HEK293 (cell line): ENCODE data around the gene SERPINA10.

Experiments
- CTCF ChIA-PET: fragments of 350-600 bp; formaldehyde crosslinking; extraction: SDS; loops from one replicate; lab custom pipeline; 2021; ENCODE audit warnings: antibody characterized with exemption; lab: Yijun Ruan, JAX
- POLR2A ChIA-PET: fragments of 300-600 bp; formaldehyde crosslinking; extraction: SDS; loops from one replicate; lab custom pipeline; 2020; ENCODE audit warnings: antibody characterized with exemption, inconsistent platforms; lab: Yijun Ruan, JAX
- H3K27ac ChIP-seq: fragments of 200-500 bp; sonication (Bioruptor generic); 2 replicates; pipeline ENCODE4 v1.5.1; 2014; ENCODE audit warnings: low read depth, low read length, control low read depth, inconsistent platforms; ENCODE audit errors: extremely low read depth
- H3K36me3 ChIP-seq, 2 experiments: fragments of 200-500 bp in 1 of 2; sonication (Bioruptor generic) in 1 of 2; 1 replicate in 1 of 2; 2 replicates in 1 of 2; pipeline ENCODE4 v1.5.1; 2014 to 2017; ENCODE audit warnings: inconsistent platforms in 2 of 2, low read length in 2 of 2; ENCODE audit not compliant: control insufficient read depth in 2 of 2, insufficient read depth in 1 of 2
- H3K4me1 ChIP-seq: fragments of 200-500 bp; sonication (Bioruptor generic); 2 replicates; pipeline ENCODE4 v1.5.1; 2014; ENCODE audit warnings: mild to moderate bottlenecking, low read length, inconsistent platforms; ENCODE audit not compliant: control insufficient read depth, insufficient read depth
- H3K4me3 ChIP-seq: 2 replicates; pipeline ENCODE4 v1.5.1; 2011; ENCODE audit warnings: low read depth, mild to moderate bottlenecking, control low read depth, low read length, moderate library complexity
- H3K9me3 ChIP-seq: fragments of 200-500 bp; sonication (Bioruptor generic); 2 replicates; pipeline ENCODE4 v1.5.1; 2014; ENCODE audit warnings: low read depth, low read length, inconsistent platforms; ENCODE audit not compliant: control insufficient read depth, insufficient read depth
- BCL11A ChIP-seq: fragments of 450-650 bp; formaldehyde crosslinking; IDR thresholded peaks from 2 replicates; pipeline ENCODE4 v1.5.1; 2016; ENCODE audit warnings: low read depth, missing biosample characterization, missing genetic modification characterization
- GLIS1 ChIP-seq: fragments of 450-650 bp; formaldehyde crosslinking; IDR thresholded peaks from 2 replicates; pipeline ENCODE4 v1.5.1; 2016; ENCODE audit warnings: missing biosample characterization, missing genetic modification characterization
- HIC1 ChIP-seq: fragments of 450-650 bp; formaldehyde crosslinking; IDR thresholded peaks from 2 replicates; pipeline ENCODE4 v1.5.1; 2016; ENCODE audit warnings: missing biosample characterization, missing genetic modification characterization
- KLF8 ChIP-seq: fragments of 450-650 bp; formaldehyde crosslinking; IDR thresholded peaks from 2 replicates; pipeline ENCODE4 v1.5.1; 2016; ENCODE audit warnings: missing biosample characterization, missing genetic modification characterization
- MZF1 ChIP-seq: fragments of 450-650 bp; formaldehyde crosslinking; IDR thresholded peaks from 2 replicates; pipeline ENCODE4 v1.5.1; 2017; ENCODE audit warnings: missing biosample characterization, missing genetic modification characterization, borderline replicate concordance
- SP2 ChIP-seq: fragments of 450-650 bp; formaldehyde crosslinking; IDR thresholded peaks from 2 replicates; pipeline ENCODE4 v1.5.1; 2016; ENCODE audit warnings: missing biosample characterization, missing genetic modification characterization
- ZBTB21 ChIP-seq: fragments of 450-650 bp; formaldehyde crosslinking; IDR thresholded peaks from 2 replicates; pipeline ENCODE4 v1.5.1; 2017; ENCODE audit warnings: missing biosample characterization, missing genetic modification characterization
- ZBTB26 ChIP-seq: fragments of 450-650 bp; formaldehyde crosslinking; optimal IDR thresholded peaks from 2 replicates; pipeline ENCODE3; 2016; ENCODE audit warnings: missing biosample characterization, mild to moderate bottlenecking, missing genetic modification characterization
- ZBTB7A ChIP-seq: fragments of 450-650 bp; formaldehyde crosslinking; IDR thresholded peaks from 2 replicates; pipeline ENCODE4 v1.5.1; 2016; ENCODE audit warnings: low read depth, missing biosample characterization, missing genetic modification characterization
- ZEB2 ChIP-seq: fragments of 450-650 bp; formaldehyde crosslinking; IDR thresholded peaks from 2 replicates; pipeline ENCODE4 v1.5.1; 2016; ENCODE audit warnings: missing biosample characterization, missing genetic modification characterization
- ZIC2 ChIP-seq: fragments of 450-650 bp; formaldehyde crosslinking; IDR thresholded peaks from 2 replicates; pipeline ENCODE4 v1.5.1; 2016; ENCODE audit warnings: missing biosample characterization, missing genetic modification characterization
- ZNF175 ChIP-seq: fragments of 450-650 bp; formaldehyde crosslinking; IDR thresholded peaks from 2 replicates; pipeline ENCODE4 v1.5.1; 2016; ENCODE audit warnings: missing biosample characterization, missing genetic modification characterization
- ZNF23 ChIP-seq: fragments of 450-650 bp; formaldehyde crosslinking; IDR thresholded peaks from 2 replicates; pipeline ENCODE4 v1.5.1; 2016; ENCODE audit warnings: missing biosample characterization, missing genetic modification characterization, borderline replicate concordance
- ZNF24 ChIP-seq: fragments of 450-650 bp; formaldehyde crosslinking; IDR thresholded peaks from 2 replicates; pipeline ENCODE4 v1.5.1; 2016; ENCODE audit warnings: missing biosample characterization, missing genetic modification characterization
- ZNF292 ChIP-seq: fragments of 450-650 bp; formaldehyde crosslinking; IDR thresholded peaks from 2 replicates; pipeline ENCODE4 v1.5.1; 2016; ENCODE audit warnings: low read depth, missing biosample characterization, missing genetic modification characterization, borderline replicate concordance
- ZNF391 ChIP-seq: fragments of 450-650 bp; formaldehyde crosslinking; IDR thresholded peaks from 2 replicates; pipeline ENCODE4 v1.5.1; 2016; ENCODE audit warnings: low read depth, missing biosample characterization, missing genetic modification characterization, borderline replicate concordance
- ZNF398 ChIP-seq: fragments of 450-650 bp; formaldehyde crosslinking; IDR thresholded peaks from 2 replicates; pipeline ENCODE4 v1.5.1; 2017; ENCODE audit warnings: missing biosample characterization, missing genetic modification characterization
- ZNF555 ChIP-seq: fragments of 450-650 bp; formaldehyde crosslinking; conservative IDR thresholded peaks from 2 replicates; pipeline ENCODE4 v1.5.1; 2017; ENCODE audit warnings: missing biosample characterization, mild to moderate bottlenecking, missing genetic modification characterization, inconsistent platforms
- ZNF626 ChIP-seq: fragments of 450-650 bp; sonication (Bioruptor Pico); formaldehyde crosslinking; IDR thresholded peaks from 2 replicates; pipeline ENCODE4 v1.5.1; 2018; ENCODE audit warnings: missing biosample characterization, missing genetic modification characterization, inconsistent platforms
- ZNF768 ChIP-seq: fragments of 450-650 bp; formaldehyde crosslinking; IDR thresholded peaks from 2 replicates; pipeline ENCODE4 v1.5.1; 2018; ENCODE audit warnings: missing biosample characterization, mild to moderate bottlenecking, missing genetic modification characterization
- ZSCAN5A ChIP-seq: fragments of 450-650 bp; formaldehyde crosslinking; IDR thresholded peaks from 2 replicates; pipeline ENCODE4 v1.5.1; 2016; ENCODE audit warnings: missing biosample characterization, missing genetic modification characterization

Gene SERPINA10

GRCh38 chr14:94293578-94293924 lies 483 bp upstream of the SERPINA10 start:
- TF ChIP-seq ZSCAN5A (tag by site-specific recombination) (no peak), ZNF398 (no peak), GLIS1 (tag by site-specific recombination) (no peak), ZNF292 (tag by site-specific recombination) (no peak), ZNF768 (tag by site-specific recombination) (no peak), KLF8 (tag by site-specific recombination) (no peak), ZNF626 (tag by site-specific recombination) (no peak), ZIC2 (tag by site-specific recombination) (no peak), ZNF23 (tag by site-specific recombination) (no peak), ZEB2 (no peak), ZNF175 (tag by site-specific recombination) (no peak), ZNF24 (tag by site-specific recombination) (no peak), ZBTB21 (tag by site-specific recombination) (no peak), BCL11A (tag by site-specific recombination) (no peak), SP2 (no peak), ZNF555 (tag by site-specific recombination) (no peak), HIC1 (no peak)
- POLR2A ChIA-PET = no interaction called here
- no peak overlapping the region for H3K4me3 ChIP-seq
- H3K36me3 ChIP-seq = no peaks in the 10 kb centered on the region
- H3K4me1 ChIP-seq = no peaks in the 10 kb centered on the region
- CTCF ChIA-PET = interaction anchor here (0.6 kb wide), 1 partner anchor 98 kb away, joined by 4 read pairs; no protein-coding TSS in a partner anchor
- H3K9me3 ChIP-seq = no peaks in the 10 kb centered on the region
- H3K27ac ChIP-seq = no peak overlapping the region

GRCh38 chr14:94292526-94292871 lies 569 bp downstream of the SERPINA10 start:
- ChIA-PET CTCF (no interaction called here), POLR2A (no interaction called here)
- Histone ChIP-seq H3K9me3 (no peaks in the 10 kb centered on the region), H3K36me3 (no peaks in the 10 kb centered on the region), H3K4me1 (no peaks in the 10 kb centered on the region), H3K4me3 (no peak overlapping the region), H3K27ac (no peak overlapping the region)
- TF ChIP-seq MZF1 (no peak), ZBTB26 (tag by site-specific recombination) (no peak), ZNF23 (tag by site-specific recombination) (no peak), ZBTB7A (tag by site-specific recombination) (no peak), ZNF391 (tag by site-specific recombination) (no peak)
- TF ChIP-seq, all 188 proteins: peak for 0
